ENCODE measurements around the gene NLRC5.

The NLRC5 gene

DNA sequence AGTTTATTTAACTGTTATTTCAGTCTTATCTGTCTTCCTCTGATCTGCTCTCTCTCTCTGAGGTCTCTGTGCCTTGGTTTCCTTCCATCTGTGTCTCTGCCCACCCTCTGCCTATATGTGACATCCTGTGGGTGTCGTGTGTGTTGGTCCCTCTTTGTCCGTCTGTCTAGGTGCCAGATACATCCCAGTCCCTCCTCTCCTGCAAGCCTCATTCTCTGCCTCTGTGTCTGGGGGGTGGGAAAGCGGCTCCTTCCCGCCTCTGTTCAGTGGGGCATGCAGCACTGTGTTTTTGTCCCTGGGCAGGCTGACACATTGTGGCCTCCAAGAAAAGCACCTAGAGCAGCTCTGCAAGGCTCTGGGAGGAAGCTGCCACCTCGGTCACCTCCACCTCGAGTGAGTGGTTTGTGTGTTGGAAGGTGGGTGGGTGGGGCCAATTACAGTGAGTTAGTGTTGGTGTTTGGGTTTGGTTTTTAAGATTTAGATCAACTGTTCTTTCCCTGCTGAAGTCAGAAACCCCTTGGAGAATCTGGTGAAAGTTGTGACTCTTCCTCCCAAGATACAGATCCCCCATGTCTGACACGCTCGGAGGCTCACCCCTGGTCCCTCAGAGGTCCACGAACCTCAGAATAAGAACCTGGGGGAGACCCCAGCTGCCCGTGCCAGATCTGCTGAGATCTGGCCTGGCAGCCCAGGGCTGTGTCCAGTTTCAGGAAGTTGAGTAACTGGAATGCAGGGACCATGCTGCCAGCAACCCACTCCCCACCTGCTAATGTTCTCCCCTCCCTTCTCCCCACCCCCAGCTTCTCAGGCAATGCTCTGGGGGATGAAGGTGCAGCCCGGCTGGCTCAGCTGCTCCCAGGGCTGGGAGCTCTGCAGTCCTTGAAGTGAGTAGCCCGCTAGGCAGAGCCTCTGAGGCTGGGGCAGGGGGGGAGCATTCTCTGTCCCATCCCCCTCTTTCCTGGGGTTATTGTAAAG lies 52.1 kb downstream of the NLRC5 start:
- no peak for DNase-seq (ENCODE audit: insufficient read length, low spot score)
- no peak for TF ChIP-seq POLR2A (IDR thresholded peaks at IDR 0.05; ENCODE audit: low read depth, low read length)
- FAIRE-seq, result no peak

DNA sequence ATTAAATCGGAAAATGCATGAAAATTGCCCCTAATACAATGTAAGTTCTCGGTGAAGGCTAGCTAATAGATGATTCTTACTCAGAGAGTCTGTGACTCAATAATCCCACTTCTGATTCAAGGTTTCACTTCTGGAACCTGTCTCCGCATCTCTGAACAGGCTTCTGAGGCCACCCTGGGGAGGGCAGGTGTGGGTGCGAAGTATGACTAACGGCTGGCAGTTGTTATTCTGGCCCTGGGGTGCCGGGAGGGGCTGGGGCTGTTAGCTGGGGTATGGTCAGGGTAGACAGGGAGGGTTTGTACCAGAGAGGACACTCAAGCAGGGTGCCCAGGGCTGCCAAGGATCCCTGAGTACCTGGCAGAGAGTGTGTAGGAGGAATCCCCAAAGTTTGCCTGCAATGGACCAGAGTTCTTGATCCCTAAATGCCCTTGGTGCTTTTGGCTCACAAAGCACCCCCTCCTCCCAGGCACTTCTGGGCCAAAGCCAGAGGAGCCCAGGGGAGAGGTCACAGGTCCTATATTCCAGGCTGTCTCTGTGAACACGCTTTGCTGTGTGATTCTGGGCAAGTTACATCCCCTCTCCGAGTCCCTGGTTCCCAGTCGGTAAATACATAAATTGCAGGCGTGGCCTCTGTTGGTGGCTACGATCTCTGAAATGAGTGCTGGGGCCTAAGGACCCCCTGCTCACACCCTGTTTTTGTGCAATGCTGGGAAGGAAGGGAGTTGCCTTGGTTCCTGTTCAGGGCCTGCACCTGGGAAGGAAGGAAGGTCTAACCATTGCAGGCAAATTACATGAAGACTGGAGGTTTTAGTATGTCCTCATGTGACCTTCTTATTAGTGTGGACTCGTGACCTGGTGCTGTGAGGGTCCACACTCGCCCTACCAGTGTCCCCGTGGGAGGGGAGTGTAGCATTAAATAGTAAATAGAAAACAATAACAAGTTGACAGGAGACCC lies 53.1 kb downstream of the NLRC5 start:
- FAIRE-seq, result no peak
- TF ChIP-seq POLR2A (IDR thresholded peaks at IDR 0.05; ENCODE audit: low read depth, low read length), result no peak
- DNase-seq (ENCODE audit: insufficient read length, low spot score), result no peak

DNA sequence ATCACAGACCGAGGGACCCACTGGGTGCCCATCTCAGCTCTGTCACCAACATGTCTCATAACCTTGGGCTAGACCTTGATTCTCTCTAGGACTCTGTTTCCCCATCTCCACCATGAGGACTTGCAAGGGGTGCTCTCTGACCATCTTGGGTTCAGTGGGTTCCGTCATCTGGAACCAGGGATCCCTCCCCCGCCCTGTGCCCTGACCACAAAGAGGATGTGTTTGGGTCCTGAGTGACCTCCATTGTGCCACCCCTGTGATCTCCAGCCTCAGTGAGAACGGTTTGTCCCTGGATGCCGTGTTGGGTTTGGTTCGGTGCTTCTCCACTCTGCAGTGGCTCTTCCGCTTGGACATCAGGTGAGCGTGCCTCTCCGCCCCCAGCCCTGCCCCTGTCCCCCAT lies 53.9 kb downstream of the NLRC5 start:
- FAIRE-seq, result no peak

DNA sequence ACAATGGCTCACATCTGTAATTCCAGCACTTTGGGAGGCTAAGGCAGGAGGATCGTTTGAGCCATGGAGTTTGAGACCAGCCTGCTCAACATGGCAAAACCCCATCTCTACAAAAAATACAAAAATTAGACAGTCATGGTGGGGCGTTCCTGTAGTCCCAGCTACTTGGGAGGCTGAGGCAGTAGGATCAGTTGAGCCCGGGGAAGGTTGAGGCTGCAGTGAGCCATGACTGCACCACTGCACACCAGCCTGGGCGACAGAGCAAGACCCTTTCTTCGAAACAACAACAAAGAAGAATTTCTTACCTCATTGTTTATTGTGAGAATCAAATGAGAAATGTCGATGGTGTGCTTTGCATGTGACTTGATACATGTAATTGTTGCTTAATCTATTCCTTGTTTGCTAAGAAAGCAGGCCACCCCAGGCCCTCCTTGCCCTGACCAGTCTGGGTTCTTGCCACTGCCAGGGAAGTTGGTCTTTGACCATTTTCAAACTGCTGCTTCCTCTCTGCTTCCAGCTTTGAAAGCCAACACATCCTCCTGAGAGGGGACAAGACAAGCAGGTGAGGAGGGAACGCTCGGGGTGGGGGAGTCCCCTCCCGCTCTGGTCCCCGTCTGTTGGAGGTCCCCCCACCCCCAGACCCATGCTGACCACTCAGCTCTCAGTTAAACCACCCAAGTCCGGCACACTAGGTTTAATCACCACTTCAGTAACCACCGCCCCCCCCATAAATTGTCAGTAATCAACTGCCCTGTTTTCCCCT lies 55.8 kb downstream of the NLRC5 start:
- DNase-seq (ENCODE audit: insufficient read length, low spot score), result no peak
- TF ChIP-seq POLR2A (IDR thresholded peaks at IDR 0.05; ENCODE audit: low read depth, low read length), result no peak
- FAIRE-seq, result no peak

More for the DNA sequence above, 53.9 kb downstream of the NLRC5 start:
- DNase-seq (ENCODE audit: insufficient read length, low spot score), result no peak
- no peak for TF ChIP-seq POLR2A (IDR thresholded peaks at IDR 0.05; ENCODE audit: low read depth, low read length)

DNA sequence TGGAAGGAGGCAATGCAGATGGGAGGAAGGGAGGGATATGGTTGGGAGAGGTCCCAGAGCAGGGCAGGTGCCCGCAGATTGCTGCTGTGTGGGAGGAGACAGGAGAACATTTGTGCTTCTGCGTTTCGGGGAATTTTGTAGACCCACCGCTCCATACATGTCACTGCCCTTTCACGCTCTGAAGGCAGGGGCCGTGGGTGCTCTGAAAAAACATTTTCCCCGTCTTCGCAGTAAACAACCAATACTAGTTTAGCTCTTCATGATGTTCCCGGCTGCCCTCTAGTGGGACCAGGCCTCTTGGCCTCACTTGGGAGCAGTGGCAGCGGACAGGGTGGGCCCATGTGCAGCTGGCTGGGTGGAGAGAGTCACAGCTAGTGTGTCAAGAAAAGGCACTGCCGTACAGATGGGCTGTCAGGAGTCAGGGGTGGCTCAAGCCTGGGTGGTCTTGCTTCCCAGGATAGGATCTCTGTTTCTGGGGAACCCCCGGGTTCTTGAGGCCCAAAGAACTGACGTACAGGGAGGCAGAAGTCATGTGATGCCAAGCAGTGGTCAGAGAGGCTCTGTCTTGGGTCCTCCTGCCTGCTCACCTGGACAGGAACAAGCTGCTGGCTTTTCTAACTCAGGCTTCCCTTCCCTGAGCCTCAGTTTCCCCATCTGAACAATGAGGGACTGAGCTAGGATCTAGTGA lies 56.5 kb downstream of the NLRC5 start:
- no peak for DNase-seq (ENCODE audit: insufficient read length, low spot score)
- FAIRE-seq, result no peak
- no peak for TF ChIP-seq POLR2A (IDR thresholded peaks at IDR 0.05; ENCODE audit: low read depth, low read length)

DNA sequence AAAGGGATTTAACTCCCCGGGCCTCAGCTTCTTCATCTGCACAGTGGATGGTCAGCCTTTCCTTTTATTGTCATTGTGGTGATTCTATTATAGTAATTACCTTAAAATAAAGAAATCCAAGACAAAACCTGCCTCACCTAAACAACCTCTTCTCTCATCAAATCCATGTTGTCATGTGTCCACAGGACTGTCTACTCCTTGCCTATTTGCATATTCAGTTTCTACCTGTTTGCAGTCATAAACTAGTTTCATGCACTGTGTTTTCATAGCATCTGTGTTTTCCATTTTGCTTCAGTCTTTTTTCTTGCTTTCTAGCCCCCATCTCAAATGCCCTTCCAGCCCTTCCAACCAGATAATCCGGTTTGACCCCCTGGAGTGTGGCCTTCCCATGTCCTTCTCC lies 58.7 kb downstream of the NLRC5 start:
- DNase-seq (ENCODE audit: insufficient read length, low spot score), result no peak
- no peak for FAIRE-seq
- no peak for TF ChIP-seq POLR2A (IDR thresholded peaks at IDR 0.05; ENCODE audit: low read depth, low read length)

DNA sequence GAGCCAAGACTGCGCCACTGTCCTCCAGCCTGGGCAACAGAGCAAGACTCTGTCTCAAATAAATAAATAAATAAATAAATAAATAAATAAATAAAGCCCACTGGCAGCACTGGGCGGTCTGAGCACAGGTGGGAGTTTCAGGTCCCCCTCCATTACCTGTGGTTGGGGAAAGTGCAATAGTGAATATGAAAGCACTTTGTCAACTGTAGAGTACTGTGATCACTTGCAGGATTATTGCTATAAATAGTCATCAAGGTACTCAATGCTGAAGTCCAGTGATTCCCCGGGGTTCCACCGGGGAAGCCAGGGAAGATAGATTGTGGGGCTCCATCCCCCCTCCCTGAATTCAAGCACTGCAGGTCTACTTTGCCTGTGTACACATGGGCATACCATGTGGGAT lies 60.3 kb downstream of the NLRC5 start:
- DNase-seq (ENCODE audit: insufficient read length, low spot score), result no peak
- no peak for FAIRE-seq
- TF ChIP-seq POLR2A (IDR thresholded peaks at IDR 0.05; ENCODE audit: low read depth, low read length), result no peak

DNA sequence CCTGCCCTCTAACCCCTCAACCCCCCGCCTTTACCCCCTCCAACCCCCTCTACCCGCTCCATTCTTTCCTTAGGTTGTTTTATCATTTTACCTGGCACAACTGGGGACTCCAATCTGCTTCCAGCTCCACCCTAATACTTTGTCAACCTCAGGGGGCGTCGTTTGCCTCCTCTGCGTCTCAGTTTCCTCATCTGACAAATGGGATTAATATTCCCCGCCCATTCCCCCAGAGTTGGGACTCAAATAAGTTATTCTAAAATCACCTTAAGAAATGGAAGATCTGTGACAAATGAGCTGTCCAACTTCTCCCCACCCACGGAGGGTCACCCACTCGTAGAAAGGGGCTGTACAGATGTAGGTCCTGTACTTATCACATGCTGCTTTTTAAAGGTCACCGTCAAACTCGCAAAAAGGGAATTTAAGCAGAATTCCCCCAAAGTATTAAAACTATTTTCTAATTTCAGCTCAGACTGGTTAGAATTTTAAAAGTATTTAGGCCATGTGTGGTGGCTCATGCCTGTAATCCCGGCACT lies 62.4 kb downstream of the NLRC5 start:
- FAIRE-seq (no peak), DNase-seq (ENCODE audit: insufficient read length, low spot score) (no peak)
- TF ChIP-seq POLR2A (IDR thresholded peaks at IDR 0.05; ENCODE audit: low read depth, low read length), result no peak

DNA sequence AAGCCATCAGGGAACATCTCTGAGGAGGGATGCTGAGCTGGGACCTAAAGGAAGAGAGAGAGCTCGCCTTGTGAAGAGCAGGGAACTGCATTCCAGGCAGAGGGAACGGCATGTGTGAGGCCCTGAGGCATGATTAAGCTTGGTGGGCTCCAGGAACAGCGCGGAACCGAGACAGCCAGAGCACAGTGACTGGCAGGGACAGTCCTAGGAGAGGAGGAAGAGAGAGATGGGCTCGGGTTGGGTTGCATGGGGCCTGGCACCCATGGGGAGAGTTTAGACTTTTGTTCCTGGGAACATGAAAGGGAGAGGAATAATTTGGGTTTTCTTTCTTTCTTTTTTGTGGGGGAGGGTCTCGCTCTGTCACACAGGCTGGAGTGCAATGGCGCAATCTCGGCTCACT lies 63.8 kb downstream of the NLRC5 start:
- TF ChIP-seq POLR2A (IDR thresholded peaks at IDR 0.05; ENCODE audit: low read depth, low read length), result no peak
- DNase-seq (ENCODE audit: insufficient read length, low spot score) (no peak), FAIRE-seq (no peak)

DNA sequence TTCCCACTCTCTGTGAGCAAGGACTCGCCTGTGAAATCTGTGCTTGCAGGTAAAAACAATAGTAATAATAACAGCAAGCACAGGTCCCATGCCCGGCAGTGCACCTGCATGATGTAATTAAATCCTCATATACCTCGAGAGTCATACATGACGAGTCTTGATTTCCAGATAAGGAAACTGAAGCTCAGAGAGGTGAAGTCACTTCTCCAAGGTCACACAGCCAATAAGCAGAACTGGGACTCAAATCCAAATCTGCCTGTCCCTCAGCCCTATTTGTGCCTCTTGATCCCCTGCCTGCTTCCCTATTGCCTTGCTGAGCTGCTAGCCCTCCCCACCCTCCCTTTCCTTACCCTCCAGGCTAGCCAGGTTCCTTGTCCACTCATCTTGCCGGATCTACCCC lies 65.0 kb downstream of the NLRC5 start:
- TF ChIP-seq POLR2A (IDR thresholded peaks at IDR 0.05; ENCODE audit: low read depth, low read length), result no peak
- DNase-seq (ENCODE audit: insufficient read length, low spot score), result no peak
- FAIRE-seq, result no peak

DNA sequence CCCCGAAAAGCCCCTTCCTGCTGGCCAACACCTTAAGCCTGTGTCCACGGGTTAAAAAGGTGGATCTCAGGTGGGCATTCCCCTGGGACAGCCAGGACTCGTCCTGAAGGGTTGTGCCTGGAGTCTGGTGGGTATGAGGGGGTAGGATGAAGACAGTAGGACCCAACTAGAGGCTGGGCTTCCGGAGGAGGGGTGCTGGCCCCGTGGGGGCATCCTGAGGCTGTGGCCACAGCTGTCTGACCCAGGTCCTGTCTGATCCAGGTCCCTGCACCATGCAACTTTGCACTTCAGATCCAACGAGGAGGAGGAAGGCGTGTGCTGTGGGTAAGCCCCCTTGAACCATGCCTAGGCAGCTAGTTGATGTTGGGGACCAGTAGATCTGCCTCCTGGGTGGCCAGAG lies 65.4 kb downstream of the NLRC5 start:
- FAIRE-seq, result no peak
- no peak for TF ChIP-seq POLR2A (IDR thresholded peaks at IDR 0.05; ENCODE audit: low read depth, low read length)
- DNase-seq (ENCODE audit: insufficient read length, low spot score), result no peak

DNA sequence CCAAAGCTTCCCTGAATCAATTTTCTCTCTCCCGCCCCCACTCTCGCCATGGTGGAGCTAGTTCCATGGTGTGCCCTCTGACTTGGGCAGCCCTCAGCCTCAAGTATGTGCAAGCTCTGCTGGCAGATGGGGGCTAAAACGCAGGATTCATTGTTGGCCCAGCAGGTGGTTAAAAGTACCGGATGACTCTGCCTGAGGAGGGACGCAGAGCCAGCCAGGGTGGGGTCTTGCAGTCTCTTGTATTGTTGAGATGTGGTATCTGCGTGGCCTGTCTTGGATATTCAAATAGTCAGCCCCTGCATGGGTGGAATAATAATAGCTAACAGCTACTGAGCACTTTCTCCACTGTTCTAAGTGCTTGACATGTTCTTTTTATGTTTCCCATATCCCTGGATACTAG lies 66.3 kb downstream of the NLRC5 start:
- TF ChIP-seq POLR2A (IDR thresholded peaks at IDR 0.05; ENCODE audit: low read depth, low read length), result no peak

More for the DNA sequence above, 66.3 kb downstream of the NLRC5 start:
- DNase-seq (ENCODE audit: insufficient read length, low spot score) (no peak), FAIRE-seq (no peak)
